K562 (cell line): ENCODE measurements around the gene ZGLP1.

ENCODE experiments used
- EGR1 ChIP-seq: fragments of 450-650 bp; conservative IDR thresholded peaks from 2 replicates; pipeline ENCODE4 v1.6.1; 2017; ENCODE audit warnings: mild to moderate bottlenecking
- L3MBTL2 ChIP-seq: fragments of 450-650 bp; IDR thresholded peaks from 2 replicates; pipeline ENCODE4 v1.6.1; 2016; ENCODE audit warnings: mild to moderate bottlenecking, moderate library complexity
- MYC ChIP-seq, 2 experiments: fragments of 250-450 bp in 1 of 2; sonication (Bioruptor Pico) in 1 of 2; IDR thresholded peaks; 2 replicates each; pipeline versions ENCODE4 v1.5.1 to v1.6.1; 2012 to 2021; ENCODE audit warnings: low read depth in 2 of 2, borderline replicate concordance in 1 of 2, improper control_type of control experiment in 1 of 2, low read length in 1 of 2, mild to moderate bottlenecking in 1 of 2, moderate library complexity in 1 of 2
- POLR2A ChIP-seq: fragments of 450-650 bp; conservative IDR thresholded peaks from 2 replicates; pipeline ENCODE4 v1.6.1; 2016
- RCOR1 ChIP-seq, 2 experiments: IDR thresholded peaks; 2 replicates each; pipeline ENCODE4 v1.6.1; 2012; ENCODE audit warnings: low read depth in 2 of 2, low read length in 2 of 2, borderline replicate concordance in 1 of 2, improper control_type of control experiment in 1 of 2
- SIN3A ChIP-seq, 2 experiments: fragments of 150-350 bp in 1 of 2; IDR thresholded peaks; 2 replicates each; pipeline ENCODE4 v1.6.1; 2011 to 2016; ENCODE audit warnings: borderline replicate concordance in 2 of 2, low read depth in 2 of 2, low read length in 2 of 2, mild to moderate bottlenecking in 2 of 2, moderate library complexity in 2 of 2; ENCODE audit not compliant: control insufficient read depth in 1 of 2
- SMC3 ChIP-seq: conservative IDR thresholded peaks from 2 replicates; pipeline ENCODE4 v1.6.1; 2011; ENCODE audit warnings: low read depth, low read length, improper control_type of control experiment; ENCODE audit not compliant: insufficient read depth
- ZBTB33 ChIP-seq: sonication (generic); formaldehyde crosslinking; IDR thresholded peaks from 2 replicates; pipeline ENCODE4 v1.8.1; 2023; ENCODE audit warnings: mild to moderate bottlenecking, missing genetic modification reagents
- TF ChIP-seq, protein P1 (sequence below): sonication (generic); formaldehyde crosslinking; IDR thresholded peaks from 2 replicates; pipeline ENCODE4 v1.5.0; 2020; ENCODE audit warnings: missing genetic modification reagents
- TF ChIP-seq, protein P2 (sequence below): fragments of 250-450 bp; sonication (Bioruptor Pico); IDR thresholded peaks from 2 replicates; pipeline ENCODE4 v1.5.0; 2021; ENCODE audit warnings: mild to moderate bottlenecking, moderate library complexity

GRCh38 chr19:10291554-10292205 is 17.9 kb downstream of the ZGLP1 start:
- TF ChIP-seq RCOR1 (IDR thresholded peaks at IDR 0.05; ENCODE audit: borderline replicate concordance in 1 of 2, low read depth in 2 of 2, low read length in 2 of 2): no peak
- no peak for TF ChIP-seq L3MBTL2
- TF ChIP-seq EGR1: no peak
- TF ChIP-seq MYC (IDR thresholded peaks at IDR 0.05; ENCODE audit: low read depth, low read length): no peak
- TF ChIP-seq MYC (CRISPR knock-in tag; IDR thresholded peaks at IDR 0.05; ENCODE audit: borderline replicate concordance, low read depth): no peak
- no peak for TF ChIP-seq ZBTB33
- no peak for TF ChIP-seq SMC3
- TF ChIP-seq, protein P1, sequence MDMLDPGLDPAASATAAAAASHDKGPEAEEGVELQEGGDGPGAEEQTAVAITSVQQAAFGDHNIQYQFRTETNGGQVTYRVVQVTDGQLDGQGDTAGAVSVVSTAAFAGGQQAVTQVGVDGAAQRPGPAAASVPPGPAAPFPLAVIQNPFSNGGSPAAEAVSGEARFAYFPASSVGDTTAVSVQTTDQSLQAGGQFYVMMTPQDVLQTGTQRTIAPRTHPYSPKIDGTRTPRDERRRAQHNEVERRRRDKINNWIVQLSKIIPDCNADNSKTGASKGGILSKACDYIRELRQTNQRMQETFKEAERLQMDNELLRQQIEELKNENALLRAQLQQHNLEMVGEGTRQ (CRISPR knock-in tag): no peak
- no peak for TF ChIP-seq POLR2A
- no peak for TF ChIP-seq SIN3A (IDR thresholded peaks at IDR 0.05; ENCODE audit: borderline replicate concordance in 2 of 2, control insufficient read depth in 1 of 2, low read depth in 2 of 2, low read length in 2 of 2)
- TF ChIP-seq, protein P2, sequence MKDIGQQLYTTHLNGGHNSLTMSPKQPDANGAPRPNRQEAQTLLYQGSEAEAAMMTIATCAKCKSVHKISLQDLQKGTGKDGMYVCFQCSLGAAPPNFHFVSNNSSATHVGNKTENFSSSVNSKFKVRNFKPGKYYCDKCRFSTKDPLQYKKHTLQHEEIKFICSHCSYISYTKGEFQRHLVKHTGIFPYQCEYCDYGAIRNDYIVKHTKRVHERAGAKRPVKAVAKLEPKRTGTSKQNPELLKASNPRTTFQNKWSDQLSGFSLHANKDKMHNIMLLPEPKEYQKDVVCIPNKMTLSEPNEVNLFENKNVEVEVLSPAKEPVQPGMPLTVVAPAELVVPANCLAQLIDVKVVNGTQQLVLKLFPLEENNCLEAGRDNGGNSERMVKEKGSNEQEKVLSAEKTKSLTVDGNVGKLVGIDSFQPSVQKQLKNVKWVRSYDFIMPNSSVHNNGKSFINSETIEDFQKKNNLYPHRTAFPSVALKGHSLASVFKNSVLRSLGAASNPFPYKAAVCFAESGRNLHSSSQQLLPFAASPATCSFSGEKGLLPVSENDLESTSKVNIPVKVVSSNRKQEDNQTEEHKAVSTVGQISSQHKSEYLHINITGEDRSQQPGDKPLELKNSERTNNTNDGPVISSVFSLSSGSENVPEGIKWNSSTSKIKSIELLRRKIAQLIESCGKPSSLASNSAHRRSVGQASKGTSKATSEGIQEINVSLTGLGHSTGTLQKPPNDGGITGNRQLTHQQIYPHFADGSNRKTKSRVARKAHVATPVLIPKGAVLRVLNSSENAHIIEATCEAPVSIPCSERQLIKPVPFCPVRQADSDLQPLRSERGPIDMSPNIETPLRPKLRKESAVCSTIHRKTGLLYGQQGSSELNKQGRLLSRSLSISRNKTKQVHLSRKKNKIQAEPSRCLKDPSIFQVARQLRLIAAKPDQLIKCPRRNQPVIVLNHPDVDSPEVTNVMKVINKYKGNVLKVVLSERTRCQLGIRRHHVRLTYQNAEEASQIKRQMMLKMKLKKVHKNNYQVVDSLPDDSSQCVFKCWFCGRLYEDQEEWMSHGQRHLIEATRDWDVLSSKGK (CRISPR knock-in tag): no peak
